Right hindlimb (tissue), 1 donor: Measurements from ENCODE around the gene B3GAT3.
"Not testable (repeated sequence)": the region's sequence is repeated elsewhere in the genome, so short reads cannot be mapped to it uniquely, and the experiment has no call there.

Experiments
- DNase-seq: peaks from one replicate; pipeline ENCODE4 v3.0.0-alpha.2; 2018

Gene B3GAT3

DNA sequence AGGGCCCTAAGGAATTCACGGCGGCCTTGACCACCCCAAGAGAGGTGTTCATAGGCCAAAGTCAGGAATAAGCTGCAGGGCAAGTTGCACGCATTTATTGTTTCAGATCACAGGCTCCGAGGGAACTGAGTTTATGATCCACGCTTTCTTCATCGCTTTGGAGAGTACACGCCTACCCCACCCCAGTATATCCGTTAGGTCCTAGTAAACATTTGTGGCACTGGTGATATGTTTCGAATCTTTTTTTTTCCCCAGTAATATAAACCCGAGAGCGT is 23.8 kb upstream of the B3GAT3 start:
- no peak for DNase-seq

DNA sequence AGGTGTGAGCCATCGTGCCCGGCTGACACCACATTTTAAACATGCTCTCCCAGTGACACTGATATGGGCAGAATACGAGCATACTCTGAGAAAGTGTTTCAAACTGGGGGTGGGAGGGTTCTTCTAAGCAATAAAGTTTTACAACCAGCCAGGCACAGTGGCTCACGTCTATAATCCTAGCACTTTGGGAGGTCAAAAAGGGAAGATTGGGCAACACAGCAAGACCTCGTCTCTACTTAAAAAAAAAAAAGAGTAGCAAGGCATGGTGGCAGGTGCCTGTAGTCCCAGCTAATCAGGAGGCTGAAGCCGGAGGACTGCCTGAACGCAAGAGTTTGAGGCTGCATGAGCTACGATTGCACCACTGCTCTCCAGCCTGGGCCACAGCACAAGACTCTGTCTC is 22.4 kb upstream of the B3GAT3 start:
- no peak for DNase-seq

DNA sequence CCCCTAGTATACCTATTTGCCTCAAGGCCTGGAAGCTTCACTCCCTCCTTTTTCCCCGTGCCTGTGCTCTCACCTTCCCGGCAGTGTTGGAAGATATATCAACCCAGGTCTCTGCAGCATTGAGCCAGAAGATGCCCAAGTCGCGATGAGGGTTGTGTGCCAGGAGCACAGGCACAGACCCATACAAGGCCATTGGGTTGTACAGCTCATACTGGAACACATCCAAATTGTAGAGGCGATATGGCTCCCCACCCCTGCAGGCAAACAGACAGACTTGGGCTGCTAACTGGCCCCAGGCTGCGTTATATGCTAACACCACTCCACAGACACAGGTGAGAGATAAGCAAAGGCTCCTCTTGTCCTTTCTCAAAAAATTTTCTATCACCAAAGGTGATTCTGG is 10.7 kb upstream of the B3GAT3 start:
- DNase-seq = no peak

DNA sequence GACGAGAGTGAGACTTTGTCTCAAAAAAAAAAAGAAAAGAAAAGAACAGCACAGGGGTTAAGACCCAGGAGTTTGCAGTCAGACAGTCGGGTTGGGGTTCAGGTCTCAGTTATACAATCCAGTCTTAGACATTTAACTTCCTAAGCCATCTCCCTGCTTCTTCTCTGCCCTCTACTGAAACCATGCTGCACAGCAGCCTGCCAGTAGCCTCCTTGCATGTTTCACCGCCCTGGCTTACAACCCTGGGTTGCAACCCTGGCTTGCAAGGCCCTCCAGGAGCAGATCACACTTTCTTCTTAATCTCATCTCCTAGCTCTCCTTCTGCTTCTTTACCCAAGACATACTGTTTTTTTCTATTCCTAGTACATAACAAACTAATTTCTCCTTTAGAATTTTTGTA is 5.9 kb upstream of the B3GAT3 start:
- no peak for DNase-seq

DNA sequence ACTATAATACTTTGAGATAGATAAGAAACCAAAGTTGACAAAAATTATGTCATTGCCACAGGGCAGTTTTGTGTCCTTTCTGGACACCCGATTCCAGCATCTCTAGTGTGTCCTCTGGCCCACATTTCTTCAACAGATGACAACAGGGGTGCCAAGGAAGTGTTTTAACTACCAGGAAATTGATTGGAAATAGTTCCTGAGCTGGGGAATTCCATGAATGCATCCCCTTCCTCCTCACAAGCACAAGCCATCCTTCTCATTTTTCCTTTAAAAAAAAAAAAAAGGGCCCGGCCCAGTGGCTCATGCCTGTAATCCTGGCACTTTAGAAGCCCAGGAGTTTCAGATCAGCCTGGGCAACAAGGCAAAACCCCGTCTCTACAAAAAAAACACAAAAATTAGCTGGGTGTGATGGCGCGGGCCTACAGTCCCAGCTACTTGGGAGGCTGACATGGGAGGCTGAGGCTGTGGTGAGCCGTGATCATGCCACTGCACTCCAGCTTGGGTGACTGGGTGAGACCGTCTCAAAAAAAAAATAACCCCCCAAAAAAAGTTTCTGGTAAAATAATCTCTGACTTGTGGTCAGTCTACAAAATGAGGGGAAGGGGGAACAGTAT is 797 bp upstream of the B3GAT3 start:
- DNase-seq = no peak

DNA sequence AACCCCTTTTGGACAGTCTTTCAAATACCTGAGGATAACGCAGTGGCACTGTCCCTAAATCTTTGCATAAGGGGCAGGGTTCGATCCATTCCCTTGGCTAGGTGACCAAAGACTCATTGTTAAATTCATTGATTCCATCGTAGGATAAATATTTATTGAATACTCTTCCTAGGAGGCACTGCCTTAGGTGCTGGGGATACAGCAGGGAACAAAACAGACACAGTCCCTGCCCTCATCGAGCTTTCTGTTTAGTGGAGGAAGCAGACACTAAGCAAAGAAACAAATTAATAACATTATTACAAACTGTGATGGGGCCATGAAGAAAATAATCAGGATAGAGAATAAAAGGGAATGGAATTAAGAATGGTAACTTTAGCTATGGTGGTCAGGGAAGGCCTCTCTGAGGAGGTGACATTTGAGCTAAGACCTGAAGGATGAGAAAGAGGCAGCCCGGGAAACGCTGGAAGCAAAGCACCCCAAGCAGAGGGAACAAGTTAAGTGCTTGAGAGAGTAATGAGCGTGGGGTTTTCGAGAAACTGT is 689 bp downstream of the B3GAT3 start:
- no peak for DNase-seq

DNA sequence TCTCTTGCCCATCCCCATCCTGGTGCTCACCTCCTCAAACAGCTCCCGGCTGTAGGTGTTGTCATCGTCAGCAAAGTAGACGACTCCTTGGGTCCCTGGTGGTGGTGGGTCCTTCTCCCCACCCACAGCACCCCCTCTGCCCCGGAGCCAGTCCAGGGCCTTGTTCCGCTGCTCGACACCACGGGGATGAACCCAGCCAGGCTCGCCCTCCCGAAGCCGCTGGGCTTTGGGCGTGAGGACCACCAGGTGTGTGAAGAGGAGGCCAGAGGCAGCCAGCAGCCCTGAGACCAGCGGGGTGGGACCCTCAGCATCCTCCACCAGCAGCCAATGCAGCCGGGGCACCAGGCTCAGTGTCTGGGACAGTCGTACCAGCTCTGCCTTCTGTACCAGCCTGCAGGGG is 4.8 kb downstream of the B3GAT3 start:
- not testable (repeated sequence) for DNase-seq

DNA sequence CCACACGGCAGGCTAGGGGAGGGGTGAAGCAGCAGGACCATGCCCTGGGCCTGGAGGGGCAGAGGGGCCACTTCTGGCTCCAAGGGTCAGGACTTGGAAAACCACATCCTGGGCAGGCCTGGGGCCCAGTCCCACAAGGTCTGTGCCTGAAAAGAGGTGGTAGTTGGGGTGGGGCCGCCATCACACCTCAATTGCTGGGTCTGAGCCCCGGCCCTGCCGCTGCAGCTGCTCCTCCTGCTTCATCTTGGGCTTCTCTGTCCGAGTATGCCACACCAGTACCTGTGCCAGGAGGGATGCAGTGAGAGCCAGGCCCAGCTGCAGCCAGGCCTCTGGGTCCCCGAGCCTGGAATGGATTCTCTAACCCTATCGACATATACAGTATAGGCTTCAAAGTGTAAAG is 6.3 kb downstream of the B3GAT3 start:
- no peak for DNase-seq

DNA sequence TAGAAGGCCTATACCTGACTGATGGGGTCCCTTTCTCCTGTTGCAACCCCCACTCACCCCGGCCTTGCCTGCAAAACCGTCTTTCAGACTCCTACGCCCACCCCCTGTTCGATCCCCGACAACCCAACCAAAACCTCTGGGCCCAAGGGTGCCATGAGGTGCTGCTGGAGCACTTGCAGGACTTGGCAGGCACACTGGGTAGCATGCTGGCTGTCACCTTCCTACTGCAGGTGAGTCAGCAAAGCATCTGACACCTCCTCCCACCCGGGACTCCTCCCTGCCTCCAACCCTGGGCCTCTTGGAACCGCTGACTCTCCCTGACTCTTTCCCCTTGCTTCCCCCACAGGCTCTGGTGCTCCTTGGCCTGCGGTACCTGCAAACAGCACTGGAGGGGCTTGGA is 7.5 kb downstream of the B3GAT3 start:
- DNase-seq = no peak

DNA sequence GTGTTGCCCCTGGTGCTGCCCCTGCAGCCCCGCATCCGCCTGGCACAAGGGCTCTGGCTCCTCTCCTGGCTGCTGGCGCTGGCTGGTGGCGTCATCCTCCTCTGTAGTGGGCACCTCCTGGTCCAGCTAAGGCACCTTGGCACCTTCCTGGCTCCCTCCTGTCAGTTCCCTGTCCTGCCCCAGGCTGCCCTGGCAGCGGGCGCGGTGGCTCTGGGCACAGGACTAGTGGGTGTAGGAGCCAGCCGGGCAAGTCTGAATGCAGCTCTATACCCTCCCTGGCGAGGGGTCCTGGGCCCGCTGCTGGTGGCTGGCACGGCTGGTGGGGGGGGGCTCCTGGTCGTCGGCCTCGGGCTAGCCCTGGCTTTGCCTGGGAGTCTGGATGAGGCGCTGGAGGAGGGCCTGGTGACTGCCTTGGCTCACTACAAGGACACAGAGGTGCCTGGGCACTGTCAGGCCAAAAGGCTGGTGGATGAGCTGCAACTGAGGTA is 8.5 kb downstream of the B3GAT3 start:
- DNase-seq = no peak

DNA sequence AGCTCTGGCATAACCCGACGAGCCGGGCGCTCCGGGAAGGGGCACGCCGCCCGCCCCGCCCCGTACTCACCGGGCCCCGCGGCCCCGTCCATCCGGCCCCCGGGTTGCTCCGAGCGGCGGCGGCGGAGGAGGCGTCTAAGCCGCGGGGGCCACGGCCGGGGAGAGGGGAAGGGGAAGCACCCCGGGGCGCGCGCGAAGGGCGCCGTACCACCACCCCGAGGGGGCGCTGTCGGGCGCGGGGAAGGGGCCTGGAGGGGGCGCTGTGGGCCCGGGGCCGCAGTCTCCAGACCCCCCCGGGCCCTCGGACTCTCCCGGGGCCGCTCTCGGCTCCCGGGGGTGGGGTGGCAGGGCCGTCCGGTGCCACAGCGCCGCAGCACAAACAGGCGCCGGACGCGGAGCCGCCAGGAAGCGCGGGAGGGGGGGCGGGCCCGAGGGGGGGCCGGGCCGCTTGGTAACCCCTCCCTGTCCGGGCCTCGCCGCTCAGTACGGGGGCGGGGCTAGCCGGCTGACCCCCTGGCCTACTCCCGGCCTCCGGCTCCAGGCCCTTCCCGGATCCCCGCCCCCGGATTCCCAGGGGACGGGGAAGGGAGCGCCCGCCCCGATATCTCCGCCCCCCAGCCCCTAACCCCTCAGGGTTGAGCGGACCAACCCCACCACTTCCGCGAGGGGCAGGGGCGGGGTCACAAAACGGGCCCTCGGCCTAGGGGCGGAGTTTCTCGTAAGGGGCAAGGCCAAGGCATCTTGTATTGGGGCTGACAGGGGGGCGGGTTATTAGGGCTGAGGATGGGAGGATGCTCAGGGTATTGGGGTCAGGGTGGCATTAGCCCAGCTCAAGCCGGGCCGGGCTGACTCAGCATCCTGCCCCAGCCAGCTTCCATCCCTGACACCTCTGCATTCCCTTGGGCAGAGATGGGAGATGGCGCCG is 9.2 kb downstream of the B3GAT3 start, which contains the start of the genes EML3 and ROM1:
EML3 (minus strand) TSS at position 410 of the 925 bp plus-strand sequence; CDS start at position 92, 318 bp downstream.
ROM1 (plus strand) TSS at position 892 of the 925 bp plus-strand sequence; CDS start at position 917, 25 bp downstream.
- DNase-seq = peak; percentile 96

DNA sequence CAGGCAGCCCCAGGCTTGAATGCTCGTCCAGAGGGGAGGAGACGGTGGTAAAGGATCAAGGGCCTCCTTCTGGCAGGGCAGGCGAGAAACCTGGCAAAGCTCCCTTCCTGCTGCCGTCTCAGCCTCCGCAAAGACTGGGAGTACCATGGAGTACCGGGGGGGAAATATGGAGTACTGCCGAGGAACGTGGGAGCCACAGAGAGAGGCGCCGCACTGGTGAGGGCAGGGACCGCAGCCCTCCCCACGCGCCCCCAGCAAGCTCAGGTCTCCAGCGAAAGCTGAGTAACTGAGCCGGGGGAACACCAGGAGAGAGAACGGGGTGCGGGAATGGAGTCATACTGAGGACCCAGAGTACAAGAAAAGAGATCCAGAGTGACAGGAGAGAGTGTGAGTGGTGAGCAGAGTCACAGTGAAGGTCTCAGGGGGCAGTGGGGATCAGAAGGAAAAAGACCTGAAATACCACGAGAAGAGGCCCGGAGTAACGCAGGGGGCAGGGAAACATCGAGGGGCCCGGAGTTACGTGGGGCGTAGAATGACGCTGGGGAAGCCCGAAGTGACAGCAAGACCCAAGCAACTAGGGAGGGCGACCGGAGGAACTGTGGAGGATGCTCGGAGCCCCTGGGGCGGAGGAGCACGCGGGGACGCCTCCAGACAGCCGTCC is 10.0 kb downstream of the B3GAT3 start:
- peak; percentile 83 for DNase-seq

DNA sequence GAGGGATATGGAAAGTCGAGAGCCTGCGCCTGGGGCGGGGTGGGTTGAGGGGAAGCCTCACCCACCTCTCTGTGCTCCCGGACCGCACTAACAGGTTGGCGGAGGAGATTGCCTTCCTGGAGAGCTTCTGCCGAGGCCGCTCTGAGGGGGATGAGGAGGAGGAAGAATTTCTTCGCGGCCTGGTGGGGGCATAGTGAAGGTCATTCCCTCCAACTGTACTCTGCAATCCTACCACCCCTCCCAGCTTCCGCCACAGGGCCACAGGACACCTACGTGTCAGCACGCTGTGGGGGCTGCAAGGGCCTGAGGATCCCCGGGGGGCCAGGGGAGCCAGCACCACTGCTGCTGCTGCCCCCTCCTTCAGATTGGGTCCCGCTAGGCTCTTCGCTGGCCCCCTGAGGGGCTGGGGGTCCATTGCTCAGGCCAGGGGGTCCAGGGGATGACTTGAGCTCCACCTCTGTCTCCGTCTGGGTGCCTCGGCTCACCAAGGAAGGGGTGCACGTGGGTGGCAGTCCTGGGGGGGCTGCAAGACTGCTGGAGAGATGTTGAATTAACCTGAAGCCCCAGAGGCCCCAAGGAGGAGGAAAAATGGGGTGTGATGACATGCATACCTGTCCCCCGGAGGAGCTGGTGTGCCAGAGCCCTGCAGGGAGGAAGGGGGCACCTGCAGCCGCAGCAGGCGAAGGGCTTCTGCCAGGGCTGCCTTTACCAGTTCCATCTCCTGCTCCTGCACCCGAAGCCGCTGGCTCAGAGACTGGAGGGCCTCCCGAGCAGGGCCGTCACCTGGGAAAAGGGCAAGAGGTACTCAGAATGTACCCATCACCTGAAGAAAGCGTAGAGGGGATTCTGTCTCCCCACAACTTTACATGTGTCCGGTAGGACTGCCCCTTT is 10.7 kb downstream of the B3GAT3 start:
- no peak for DNase-seq

DNA sequence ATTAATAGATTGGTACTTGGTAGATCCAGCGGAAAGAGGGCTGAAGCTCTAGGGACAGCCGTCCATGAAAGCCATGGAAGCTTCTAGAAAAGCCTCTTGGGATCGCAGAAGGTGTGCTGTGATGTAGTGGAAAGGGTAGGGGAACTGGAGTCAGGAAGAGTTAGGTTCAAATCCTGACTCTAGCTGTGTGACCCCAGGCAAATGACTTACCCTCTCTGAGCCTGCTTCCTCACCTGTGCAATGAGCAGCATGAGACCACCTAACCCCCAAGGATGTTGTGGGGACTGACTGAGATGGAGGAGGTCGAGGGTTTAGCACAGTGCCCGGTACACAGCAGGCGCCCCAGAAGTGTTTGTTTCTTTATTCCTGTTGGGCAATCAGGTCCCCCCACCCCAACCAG is 11.4 kb downstream of the B3GAT3 start:
- no peak for DNase-seq

DNA sequence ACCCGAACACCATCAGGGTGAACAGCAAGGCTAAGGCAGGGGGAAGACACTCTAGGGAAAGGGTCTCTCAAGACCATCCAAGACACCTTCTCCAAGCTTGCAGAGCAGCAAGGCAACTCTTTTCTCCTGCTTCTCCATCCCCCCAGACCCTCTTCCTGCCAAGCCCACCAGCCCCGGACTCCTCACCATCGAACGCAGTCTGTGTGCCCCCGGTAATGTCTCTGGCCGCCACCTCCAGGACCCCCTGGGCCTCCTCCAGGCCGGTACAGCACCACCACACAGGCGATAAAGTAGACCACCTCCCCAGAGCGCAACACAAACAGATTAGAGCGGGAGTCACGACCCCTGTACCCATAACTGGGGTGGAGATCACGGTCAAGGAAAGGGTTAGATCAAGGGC is 13.0 kb downstream of the B3GAT3 start:
- DNase-seq = no peak

DNA sequence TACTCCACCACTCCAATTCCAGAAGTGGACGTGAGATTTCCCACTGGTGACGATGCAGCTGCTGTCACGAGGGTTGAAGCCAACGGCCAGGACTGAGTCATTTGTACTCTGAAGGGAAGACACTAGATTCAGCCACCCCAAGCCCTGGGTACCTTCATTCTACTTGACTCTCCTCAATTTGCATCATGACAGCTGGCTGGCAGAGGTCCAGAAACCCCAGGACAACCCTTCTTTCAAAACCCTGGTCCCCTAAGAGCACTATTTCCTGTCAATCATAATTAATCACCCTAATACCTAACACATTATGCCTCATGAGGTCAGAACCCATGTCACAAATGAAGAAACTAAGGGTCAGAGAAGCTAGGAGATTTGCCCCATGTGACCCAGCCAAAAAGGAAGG is 14.1 kb downstream of the B3GAT3 start:
- no peak for DNase-seq

DNA sequence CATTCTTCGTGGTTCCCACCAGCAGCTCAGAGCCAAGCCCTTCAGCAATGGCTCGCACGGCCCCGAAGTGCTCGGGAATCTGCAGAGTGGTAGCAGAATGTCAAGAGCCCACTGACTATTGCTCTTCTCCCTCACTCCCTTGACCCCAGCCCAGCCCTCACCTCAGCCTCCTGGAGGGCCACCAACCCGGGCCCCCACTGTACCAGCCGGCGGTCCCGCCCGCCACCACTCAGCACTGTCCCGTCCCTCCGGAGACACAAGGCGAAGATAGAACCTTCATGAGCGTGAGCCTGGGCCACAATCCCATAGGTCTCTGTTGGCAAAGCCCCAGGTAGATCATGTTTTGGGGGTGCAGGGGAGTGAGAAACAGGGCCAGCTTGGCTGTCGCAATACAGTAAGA is 15.9 kb downstream of the B3GAT3 start:
- DNase-seq = no peak

DNA sequence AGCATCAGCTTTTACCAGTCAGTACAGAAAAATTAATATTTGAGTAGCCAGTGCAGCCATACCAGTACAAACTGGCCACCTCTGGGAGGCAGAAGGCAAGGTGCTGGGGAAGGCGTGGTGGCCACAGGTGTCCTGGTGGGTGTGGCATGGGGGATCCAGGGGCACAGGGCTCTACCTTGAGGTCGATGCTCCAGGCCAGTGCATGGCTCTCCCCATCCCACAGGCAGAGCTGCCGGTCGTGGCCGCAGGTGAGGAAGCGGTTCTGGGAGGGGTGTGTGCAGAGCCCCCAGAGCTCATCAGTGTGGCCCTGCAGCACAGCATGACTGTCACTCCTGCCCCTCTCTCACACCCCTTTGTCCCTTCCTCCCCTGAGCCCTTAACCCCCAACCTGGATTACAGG is 16.3 kb downstream of the B3GAT3 start:
- DNase-seq = no peak

DNA sequence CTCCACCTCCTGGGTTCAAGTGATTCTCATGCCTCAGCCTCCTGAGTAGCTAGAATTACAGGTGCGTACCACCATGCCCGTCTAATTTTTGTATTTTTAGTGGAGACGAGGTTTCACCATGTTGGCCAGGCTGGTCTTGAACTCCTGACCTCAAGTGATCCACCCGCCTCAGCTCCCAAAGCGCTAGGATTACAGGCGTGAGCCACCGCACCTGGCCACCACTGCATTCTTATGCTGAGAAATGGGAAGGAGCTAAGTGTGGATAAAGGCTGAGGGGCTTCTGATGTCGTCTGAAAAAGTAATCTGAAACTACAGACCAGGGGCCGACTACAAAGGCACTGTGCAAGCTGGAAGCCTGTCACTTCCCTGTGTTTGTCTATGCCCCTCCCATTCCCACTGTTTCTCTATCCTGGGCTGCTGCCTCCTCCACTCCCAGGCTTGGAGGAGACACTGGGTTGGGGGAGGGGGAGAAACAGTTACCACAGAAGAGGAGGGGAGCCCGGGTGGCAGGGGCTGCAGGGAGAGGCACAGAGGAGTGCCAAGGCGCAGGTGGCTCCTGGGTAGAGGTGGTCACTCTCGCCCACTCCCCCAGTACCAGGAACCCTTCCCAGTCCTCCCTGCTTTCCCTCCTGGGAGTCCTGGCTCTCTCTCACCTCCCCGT is 17.2 kb downstream of the B3GAT3 start:
- DNase-seq = no peak

DNA sequence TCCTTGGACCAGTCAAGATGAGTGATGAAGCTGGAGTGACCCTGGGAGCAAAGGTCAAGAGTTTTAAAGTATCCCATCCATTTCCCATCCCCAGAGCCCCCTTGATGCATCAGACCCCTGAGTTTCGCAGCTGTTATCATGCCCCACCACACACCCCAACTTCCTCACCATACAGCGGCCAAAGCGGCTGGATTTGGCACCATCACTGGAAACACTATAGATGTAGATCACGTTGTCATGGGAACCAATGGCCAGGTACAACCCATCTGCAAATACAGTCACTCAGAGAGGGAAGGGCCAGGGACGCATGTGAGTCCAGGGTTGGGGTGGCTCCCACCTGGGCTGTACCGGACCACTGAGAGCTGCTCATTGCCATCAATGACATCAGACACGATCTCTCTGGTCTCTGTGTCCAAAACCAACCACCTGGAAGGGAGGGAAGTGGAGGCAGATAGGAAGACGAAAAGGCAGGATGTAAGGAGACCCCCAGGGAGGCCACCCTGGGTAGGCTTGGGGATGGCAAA is 17.9 kb downstream of the B3GAT3 start:
- DNase-seq = peak; percentile 37

DNA sequence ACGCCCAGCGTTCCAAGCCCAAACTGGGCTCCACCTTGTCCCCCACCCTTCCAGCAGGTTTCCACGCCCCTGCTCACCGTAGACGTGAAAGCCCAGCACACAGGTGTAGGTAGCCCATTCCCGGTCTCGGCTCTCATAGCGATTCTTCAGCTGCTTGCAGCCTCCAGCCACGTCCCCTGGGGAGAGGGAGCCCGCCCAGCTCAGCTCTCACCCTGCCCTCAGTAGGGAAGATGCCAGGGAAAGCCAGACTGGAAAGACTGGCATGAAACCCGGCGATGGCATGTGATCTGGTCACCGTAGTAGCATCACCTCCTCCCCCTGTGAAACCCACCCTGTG is 18.7 kb downstream of the B3GAT3 start:
- DNase-seq = no peak
